Activated naive CD4-positive, alpha-beta T cell treated with anti-CD3 and anti-CD28 coated beads for 36 hours (primary cell): Measurements from ENCODE around the gene JCAD. TPM values are rescaled to one million over a fixed set of nuclear protein-coding genes. Genes with fewer than 3 reads are reported as not detected.
"Not testable (repeated sequence)": the region's sequence is repeated elsewhere in the genome, so short reads cannot be mapped to it uniquely, and the experiment has no call there.

Source experiments
- CTCF ChIA-PET: fragments of 350-600 bp; sonication (Branson Sonifier 250); formaldehyde crosslinking; loops from one replicate; lab custom pipeline; 2021; ENCODE audit warnings: antibody characterized with exemption; lab: Charles Lee
- DNase-seq: peaks from one replicate; pipeline ENCODE4 v3.0.0-alpha.2; 2020
- H3K27ac Mint-ChIP-seq: one replicate; pipeline ENCODE4 v1.8.0; 2021; ENCODE audit warnings: mild to moderate bottlenecking, mixed read lengths
- H3K27me3 Mint-ChIP-seq: one replicate; pipeline ENCODE4 v1.8.0; 2021; ENCODE audit warnings: low read depth, mixed read lengths
- H3K36me3 Mint-ChIP-seq: one replicate; pipeline ENCODE4 v1.8.0; 2021; ENCODE audit warnings: low read depth, mixed read lengths
- H3K4me1 Mint-ChIP-seq: one replicate; pipeline ENCODE4 v1.8.0; 2021; ENCODE audit warnings: low read depth, mixed read lengths
- H3K4me3 Mint-ChIP-seq: one replicate; pipeline ENCODE4 v1.8.0; 2021; ENCODE audit warnings: mild to moderate bottlenecking, moderate library complexity, mixed read lengths
- H3K9me3 Mint-ChIP-seq: one replicate; pipeline ENCODE4 v1.8.0; 2021; ENCODE audit warnings: mixed read lengths
- intact Hi-C: fragments of 100-400 bp; cut with micrococcal nuclease; formaldehyde crosslinking; loops from one replicate; pipeline ENCODE4 v1.15.1; 2023
- total RNA-seq, 2 experiments: library from RNA; stranded (reverse); gene quantifications; one replicate each; pipeline ENCODE4 v1.2.3, GENCODE V29; 2021

JCAD gene
- total RNA-seq, 2 experiments from 2014 or later, result 0.05 TPM; not detected in 1

DNA sequence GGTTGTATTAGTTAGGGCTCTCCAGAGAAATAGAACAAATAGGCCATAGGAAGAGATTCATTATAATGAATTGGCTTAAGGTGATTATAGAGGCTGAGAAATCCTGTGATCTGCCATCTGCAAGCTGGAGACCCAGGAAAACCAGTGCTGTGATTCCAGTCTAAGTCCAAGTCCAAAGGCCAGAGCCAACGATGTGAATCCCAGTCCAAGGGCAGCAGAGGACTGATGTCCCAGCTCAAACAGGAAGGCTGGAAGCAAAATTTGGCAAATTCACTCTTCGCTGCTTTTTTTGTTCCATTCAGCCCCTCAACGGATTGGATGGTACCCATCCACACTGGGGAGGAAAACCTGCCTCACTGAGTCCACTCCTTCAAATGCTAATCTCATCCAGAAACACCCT lies 68.0 kb downstream of the JCAD start:
- CTCF ChIA-PET, result no interaction called here
- Mint-ChIP-seq H3K27ac (no peak overlapping the region), H3K9me3 (no peaks in the 10 kb centered on the region), H3K4me1 (no peaks in the 10 kb centered on the region), H3K36me3 (no peaks in the 10 kb centered on the region), H3K4me3 (no peak overlapping the region), H3K27me3 (peaks cover 14% of the 10 kb centered on the region)
- intact Hi-C loops, result no loop called here
- no peak for DNase-seq

DNA sequence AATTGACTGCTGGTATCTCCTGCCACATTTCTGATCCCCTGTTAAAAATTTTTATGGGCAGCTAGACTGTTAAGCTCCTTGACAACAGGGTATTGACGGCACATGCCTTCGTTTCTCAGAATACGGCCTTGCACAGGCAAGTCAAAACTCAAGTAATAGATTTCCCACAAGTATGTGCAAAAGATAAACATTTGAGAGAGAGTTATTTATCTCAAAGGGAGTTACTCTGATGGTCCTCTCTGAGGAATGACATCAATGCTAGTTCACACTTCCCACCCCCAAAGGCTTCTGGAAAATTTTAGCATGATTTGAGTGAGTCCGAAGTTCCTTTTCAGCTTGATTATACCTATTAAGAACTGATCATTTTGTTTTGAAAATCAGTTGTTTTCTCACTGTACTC lies 71.9 kb downstream of the JCAD start:
- Mint-ChIP-seq H3K4me3 (no peak overlapping the region), H3K36me3 (peaks cover 1% of the 10 kb centered on the region), H3K27ac (no peak overlapping the region), H3K9me3 (peaks cover 10% of the 10 kb centered on the region), H3K4me1 (no peaks in the 10 kb centered on the region), H3K27me3 (peaks cover 5% of the 10 kb centered on the region)
- no peak for DNase-seq
- CTCF ChIA-PET, result interaction anchor here (1.3 kb wide), 1 partner anchor 11 kb away, joined by 6 read pairs; no protein-coding TSS in a partner anchor
- intact Hi-C loops, result no loop called here

DNA sequence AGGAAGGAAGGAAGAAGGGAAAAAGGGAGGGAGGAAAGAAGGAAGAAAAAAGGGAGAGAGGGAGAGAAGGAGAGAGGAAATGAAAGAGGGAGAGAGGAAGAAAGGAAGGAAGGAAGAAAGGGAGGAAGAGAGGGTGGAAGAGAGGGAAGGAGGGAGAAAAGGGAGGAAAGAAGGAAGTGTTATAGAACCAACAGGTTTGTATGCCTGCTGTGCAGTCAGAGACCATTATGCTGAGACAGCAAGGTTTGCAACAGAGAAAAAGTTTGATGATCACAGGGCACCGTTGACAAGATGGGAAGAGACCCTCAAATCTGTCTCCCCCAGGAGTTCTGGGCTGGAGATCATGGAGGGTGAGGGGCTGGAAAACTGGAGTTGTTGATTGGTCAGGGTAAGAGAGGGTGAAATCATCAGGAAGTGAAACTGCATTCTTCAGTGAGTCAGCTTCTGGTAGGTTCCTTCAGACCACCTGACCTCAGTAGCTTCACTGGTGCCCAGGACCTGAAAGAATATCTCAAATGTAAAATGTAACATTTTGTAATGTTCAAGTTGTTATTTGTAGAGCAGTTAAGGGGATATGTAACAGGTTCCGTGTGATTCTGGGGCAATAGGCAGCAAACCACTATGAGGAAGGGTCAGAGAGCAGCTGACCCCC lies 76.3 kb downstream of the JCAD start:
- Mint-ChIP-seq H3K36me3 (peaks cover 1% of the 10 kb centered on the region), H3K9me3 (peaks cover 14% of the 10 kb centered on the region), H3K27ac (no peak overlapping the region), H3K4me3 (no peak overlapping the region), H3K27me3 (peaks cover 2% of the 10 kb centered on the region), H3K4me1 (no peaks in the 10 kb centered on the region)
- no peak for DNase-seq
- intact Hi-C loops, result no loop called here
- CTCF ChIA-PET, result no interaction called here

DNA sequence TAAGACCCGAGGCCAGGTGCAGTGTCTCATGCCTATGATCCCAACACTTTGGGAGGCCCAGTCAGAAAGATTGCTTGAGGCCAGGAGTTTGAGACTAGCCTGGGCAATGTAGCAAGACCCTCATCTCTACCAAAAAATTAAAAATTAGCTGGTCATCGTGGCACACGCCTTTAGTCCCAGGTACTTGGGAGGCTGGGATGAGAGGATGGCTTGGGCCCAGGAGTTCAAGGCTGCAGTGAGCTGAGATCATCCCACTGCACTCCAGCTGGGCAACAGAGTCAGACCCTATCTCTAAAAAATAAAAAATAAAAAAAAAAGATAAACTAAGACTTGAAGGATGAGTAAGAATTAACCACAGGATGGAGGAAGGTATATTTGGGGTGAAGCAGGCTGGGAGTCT lies 77.9 kb downstream of the JCAD start:
- no peak overlapping the region for H3K27ac Mint-ChIP-seq
- peaks cover 1% of the 10 kb centered on the region for H3K36me3 Mint-ChIP-seq
- no peak for DNase-seq
- intact Hi-C loops, result no loop called here
- H3K4me1 Mint-ChIP-seq, result no peaks in the 10 kb centered on the region
- H3K4me3 Mint-ChIP-seq, result no peak overlapping the region
- H3K27me3 Mint-ChIP-seq, result peaks cover 5% of the 10 kb centered on the region
- CTCF ChIA-PET, result interaction anchor here (0.6 kb wide), 1 partner anchor 408 kb away, joined by 4 read pairs; no protein-coding TSS in a partner anchor
- peaks cover 14% of the 10 kb centered on the region for H3K9me3 Mint-ChIP-seq

DNA sequence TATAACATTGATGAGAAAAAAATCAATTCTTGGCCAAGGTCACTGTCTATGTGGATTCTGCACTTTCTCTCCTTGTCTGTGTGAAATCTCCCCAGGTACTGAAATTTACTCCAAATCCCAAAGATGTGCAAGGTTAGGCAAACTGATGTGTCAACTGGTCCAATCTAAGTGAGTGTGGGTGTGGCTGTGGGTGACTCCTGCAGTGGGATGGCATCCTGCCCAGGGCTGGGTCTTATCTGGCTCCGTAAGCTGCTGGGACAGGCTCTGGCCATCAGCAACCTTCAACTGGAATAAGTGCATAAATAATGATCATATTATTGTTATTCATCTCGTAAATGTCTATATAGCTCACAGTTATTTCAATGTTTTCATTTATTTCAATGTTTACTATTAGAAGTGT lies 79.3 kb downstream of the JCAD start:
- Mint-ChIP-seq H3K27ac (no peak overlapping the region), H3K4me1 (no peaks in the 10 kb centered on the region), H3K36me3 (peaks cover 1% of the 10 kb centered on the region), H3K9me3 (peaks cover 14% of the 10 kb centered on the region), H3K4me3 (no peak overlapping the region), H3K27me3 (peaks cover 5% of the 10 kb centered on the region)
- intact Hi-C loops, result no loop called here
- no peak for DNase-seq
- CTCF ChIA-PET, result no interaction called here

DNA sequence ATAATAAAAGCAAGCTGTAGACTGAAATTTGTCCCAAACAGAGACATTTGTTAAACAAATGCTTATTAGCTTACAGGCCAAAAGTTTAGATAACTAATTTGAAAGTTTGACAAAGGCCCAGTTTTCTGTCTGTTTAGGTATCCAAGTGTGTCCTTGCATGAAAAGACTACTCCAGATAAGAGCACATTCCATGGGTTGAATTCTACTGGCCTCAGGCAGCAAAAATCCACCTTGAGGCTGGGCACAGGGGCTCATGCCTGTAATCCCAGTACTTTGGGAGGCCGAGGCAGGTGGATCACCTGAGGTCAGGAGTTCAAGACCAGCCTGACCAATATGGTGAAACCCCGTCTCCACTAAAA lies 80.0 kb downstream of the JCAD start:
- H3K4me1 Mint-ChIP-seq, CTCF ChIA-PET, H3K27ac Mint-ChIP-seq, H3K27me3 Mint-ChIP-seq, H3K4me3 Mint-ChIP-seq, H3K36me3 Mint-ChIP-seq, DNase-seq, intact Hi-C loops: not testable (repeated sequence)
- peaks cover 20% of the 10 kb centered on the region for H3K9me3 Mint-ChIP-seq

DNA sequence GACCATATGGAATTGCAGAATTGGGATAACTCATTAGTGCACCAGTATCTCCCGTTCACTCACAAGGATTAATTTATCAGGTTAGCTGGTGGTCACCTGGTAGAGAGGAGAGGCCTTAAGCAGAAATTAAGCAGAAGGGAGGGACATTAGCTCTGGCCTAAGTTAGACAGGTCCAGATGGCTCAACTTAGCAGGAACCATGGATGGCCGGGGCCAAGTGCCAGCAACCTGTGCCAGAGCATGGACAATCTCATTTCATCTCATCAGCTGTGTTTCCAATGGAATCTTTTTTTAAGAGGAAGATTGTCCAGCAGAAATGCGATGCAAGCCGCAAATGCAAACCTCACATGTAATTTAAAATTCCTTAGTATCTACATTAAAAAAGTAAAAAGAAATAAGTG lies 82.2 kb downstream of the JCAD start:
- Mint-ChIP-seq H3K4me1 (no peaks in the 10 kb centered on the region), H3K9me3 (peaks cover 10% of the 10 kb centered on the region), H3K27ac (no peak overlapping the region), H3K27me3 (peaks cover 8% of the 10 kb centered on the region), H3K36me3 (no peaks in the 10 kb centered on the region), H3K4me3 (no peak overlapping the region)
- DNase-seq, result no peak
- CTCF ChIA-PET, result interaction anchor here (1.1 kb wide), 1 partner anchor 50 kb away, joined by 3 read pairs; no protein-coding TSS in a partner anchor
- intact Hi-C loops, result no loop called here

DNA sequence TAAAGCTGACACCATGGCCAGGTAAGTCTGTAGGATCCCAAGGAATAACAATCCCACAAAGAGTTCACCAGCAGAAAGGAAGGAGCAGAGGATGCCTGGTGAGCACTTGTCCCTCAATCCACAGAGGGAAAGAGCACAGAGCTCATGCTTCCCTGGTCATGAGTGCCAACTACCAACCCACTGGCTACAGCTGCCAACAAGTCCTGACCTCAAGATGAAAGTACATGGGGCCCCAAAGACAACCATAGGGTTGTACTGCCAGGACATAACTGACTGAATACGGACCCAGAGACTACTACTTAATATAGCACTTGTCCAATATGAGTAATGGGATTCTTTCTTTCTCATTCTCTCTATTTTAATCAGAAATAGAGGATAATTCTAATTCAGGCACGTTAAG lies 83.3 kb downstream of the JCAD start:
- intact Hi-C loops, result no loop called here
- no peaks in the 10 kb centered on the region for H3K4me1 Mint-ChIP-seq
- peaks cover 9% of the 10 kb centered on the region for H3K9me3 Mint-ChIP-seq
- H3K4me3 Mint-ChIP-seq, result no peak overlapping the region
- H3K27ac Mint-ChIP-seq, result no peak overlapping the region
- DNase-seq, result no peak
- CTCF ChIA-PET, result no interaction called here
- H3K36me3 Mint-ChIP-seq, result no peaks in the 10 kb centered on the region
- H3K27me3 Mint-ChIP-seq, result peaks cover 8% of the 10 kb centered on the region

DNA sequence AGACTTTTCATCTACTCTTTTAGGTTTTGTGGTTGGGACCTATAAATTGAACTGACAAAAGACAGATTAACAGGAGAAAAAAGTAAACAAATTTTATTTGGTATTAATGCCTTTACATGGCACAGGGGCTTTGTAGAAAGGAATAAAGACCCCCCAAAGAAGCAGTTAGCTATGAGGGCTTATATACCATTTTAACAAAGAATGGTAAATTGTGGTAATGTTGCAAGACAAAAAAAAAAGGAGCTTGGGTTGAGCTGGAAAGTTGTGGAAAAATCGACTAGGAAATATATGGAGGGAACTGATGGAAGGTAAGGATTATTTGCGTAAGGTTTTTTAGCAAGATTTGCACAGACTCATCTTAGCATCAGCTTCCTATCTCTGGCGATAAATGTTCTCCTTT lies 84.6 kb downstream of the JCAD start:
- Mint-ChIP-seq H3K4me3 (no peak overlapping the region), H3K27me3 (peaks cover 8% of the 10 kb centered on the region)
- CTCF ChIA-PET, result interaction anchor here (0.5 to 0.6 kb wide), 3 partner anchors 16 to 640 kb away, joined by 3 to 4 read pairs (median 4); no protein-coding TSS in a partner anchor

DNA sequence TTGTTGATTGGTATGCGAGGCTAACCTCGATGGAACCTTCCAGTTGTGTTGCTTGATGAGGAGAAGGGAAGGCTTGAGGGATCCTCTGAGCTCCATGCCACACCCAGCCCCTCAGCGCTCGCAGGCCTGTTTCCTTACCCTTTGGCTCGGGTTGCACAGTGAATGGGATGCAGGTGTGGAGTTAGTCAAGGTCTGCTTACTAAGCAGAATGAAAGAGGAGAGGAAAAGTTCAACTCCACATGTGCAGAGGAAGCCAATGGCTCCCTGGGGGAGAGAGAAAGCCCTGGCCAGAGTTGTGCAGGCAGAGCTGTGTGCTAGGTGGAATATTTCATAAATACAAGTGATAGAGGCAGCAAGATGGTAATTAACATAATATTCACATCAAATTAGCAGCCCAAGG lies 85.5 kb downstream of the JCAD start:
- Mint-ChIP-seq H3K36me3 (no peaks in the 10 kb centered on the region), H3K27me3 (peaks cover 8% of the 10 kb centered on the region), H3K9me3 (peaks cover 9% of the 10 kb centered on the region), H3K27ac (no peak overlapping the region), H3K4me3 (no peak overlapping the region), H3K4me1 (no peaks in the 10 kb centered on the region)
- DNase-seq, result no peak
- intact Hi-C loops, result no loop called here
- CTCF ChIA-PET, result no interaction called here

More for the DNA sequence above, 84.6 kb downstream of the JCAD start:
- no peak for DNase-seq
- intact Hi-C loops, result no loop called here
- H3K4me1 Mint-ChIP-seq, result no peaks in the 10 kb centered on the region
- H3K27ac Mint-ChIP-seq, result no peak overlapping the region
- H3K36me3 Mint-ChIP-seq, result no peaks in the 10 kb centered on the region
- peaks cover 9% of the 10 kb centered on the region for H3K9me3 Mint-ChIP-seq

DNA sequence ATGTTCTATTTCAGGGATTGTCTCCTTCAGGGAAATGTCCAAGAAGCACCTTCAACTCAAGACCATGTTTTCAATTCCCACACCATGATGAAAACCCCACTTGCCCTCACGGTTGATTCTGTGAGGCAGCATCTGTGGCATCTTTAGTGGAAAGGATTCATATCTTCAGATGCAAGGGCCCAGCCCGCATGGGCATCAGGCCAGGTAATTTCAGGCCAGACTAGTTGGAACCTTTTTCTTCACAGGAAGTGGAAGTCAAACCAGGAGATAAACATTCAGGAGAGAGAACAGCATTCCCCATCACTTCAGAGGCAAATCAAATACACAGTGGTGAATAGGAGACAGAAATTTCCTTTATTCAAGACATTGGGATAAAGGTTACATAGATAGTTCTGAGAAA lies 88.8 kb downstream of the JCAD start:
- H3K4me3 Mint-ChIP-seq, result no peak overlapping the region

DNA sequence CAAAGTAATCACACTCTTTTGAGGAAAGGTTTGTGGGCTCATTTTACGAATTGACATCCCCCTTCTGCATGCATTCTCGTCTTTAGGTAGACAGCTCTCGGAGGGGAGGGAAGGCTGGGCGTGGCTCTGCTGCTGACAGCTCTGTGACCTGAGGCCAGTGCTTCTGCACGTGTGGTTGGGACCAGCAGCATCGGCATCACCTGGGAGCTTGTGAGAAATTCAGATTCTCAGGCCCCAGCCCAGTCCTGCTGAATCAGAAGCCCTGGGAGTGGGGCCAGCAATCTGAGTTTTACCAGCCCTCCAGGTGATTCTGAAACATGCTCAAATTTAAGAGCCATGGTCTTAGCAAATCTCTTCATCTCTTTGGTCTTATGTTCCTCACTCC lies 89.4 kb downstream of the JCAD start:
- Mint-ChIP-seq H3K9me3 (peaks cover 8% of the 10 kb centered on the region), H3K4me3 (no peak overlapping the region), H3K27me3 (peaks cover 3% of the 10 kb centered on the region), H3K4me1 (no peaks in the 10 kb centered on the region), H3K27ac (no peak overlapping the region), H3K36me3 (no peaks in the 10 kb centered on the region)
- DNase-seq, result no peak
- CTCF ChIA-PET, result interaction anchor here (0.6 kb wide), 1 partner anchor 211 kb away, joined by 4 read pairs; no protein-coding TSS in a partner anchor
- intact Hi-C loops, result no loop called here

More for the DNA sequence above, 88.8 kb downstream of the JCAD start:
- H3K4me1 Mint-ChIP-seq, result no peaks in the 10 kb centered on the region
- intact Hi-C loops, result no loop called here
- H3K9me3 Mint-ChIP-seq, result peaks cover 9% of the 10 kb centered on the region
- no peak for DNase-seq
- peaks cover 5% of the 10 kb centered on the region for H3K27me3 Mint-ChIP-seq
- H3K27ac Mint-ChIP-seq, result no peak overlapping the region
- CTCF ChIA-PET, result interaction anchor here (0.6 kb wide), 1 partner anchor 211 kb away, joined by 4 read pairs; no protein-coding TSS in a partner anchor
- H3K36me3 Mint-ChIP-seq, result no peaks in the 10 kb centered on the region

DNA sequence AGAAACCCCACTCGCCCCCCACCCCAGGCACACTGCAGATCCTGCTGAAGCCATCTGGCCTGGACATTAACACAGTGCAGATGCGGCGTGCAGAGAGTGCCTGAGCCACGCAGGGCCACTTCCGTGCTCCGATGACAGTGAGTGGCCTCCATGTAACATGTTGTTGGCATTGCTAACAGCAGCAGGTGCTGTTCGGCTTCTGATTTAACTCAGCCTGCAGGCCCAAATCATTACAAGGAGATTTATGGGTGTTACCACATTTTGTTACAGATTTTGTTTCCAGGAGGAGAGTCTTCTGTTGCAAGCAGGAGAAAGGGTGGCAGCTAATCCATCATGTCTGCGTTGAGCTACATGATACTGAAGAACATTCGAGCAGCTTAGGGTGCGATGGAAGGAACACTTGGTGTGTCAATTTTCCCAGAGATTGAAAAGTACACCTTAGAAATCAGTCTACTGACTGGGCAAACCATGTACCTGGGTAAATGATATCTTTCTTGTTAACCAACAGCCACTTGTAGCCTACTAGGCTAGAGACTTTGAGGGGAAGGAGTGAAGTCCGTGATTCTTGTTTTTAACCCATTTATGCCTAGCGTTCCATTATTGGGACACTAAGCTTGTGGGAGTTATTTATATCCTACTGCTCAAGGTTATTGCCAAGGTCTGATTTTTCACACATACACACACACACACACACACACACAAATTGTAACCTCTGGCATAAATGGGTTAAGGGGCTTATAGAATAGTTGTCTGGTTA lies 90.0 kb downstream of the JCAD start:
- H3K27me3 Mint-ChIP-seq, result peaks cover 3% of the 10 kb centered on the region
- CTCF ChIA-PET, result no interaction called here
- H3K9me3 Mint-ChIP-seq, result peaks cover 3% of the 10 kb centered on the region
- H3K4me3 Mint-ChIP-seq, result no peak overlapping the region
- H3K27ac Mint-ChIP-seq, result no peak overlapping the region
- no peak for DNase-seq
- intact Hi-C loops, result no loop called here
- H3K4me1 Mint-ChIP-seq, result no peaks in the 10 kb centered on the region
- H3K36me3 Mint-ChIP-seq, result no peaks in the 10 kb centered on the region
